ENCODE measurements around the gene FREY1.

The FREY1 gene

DNA sequence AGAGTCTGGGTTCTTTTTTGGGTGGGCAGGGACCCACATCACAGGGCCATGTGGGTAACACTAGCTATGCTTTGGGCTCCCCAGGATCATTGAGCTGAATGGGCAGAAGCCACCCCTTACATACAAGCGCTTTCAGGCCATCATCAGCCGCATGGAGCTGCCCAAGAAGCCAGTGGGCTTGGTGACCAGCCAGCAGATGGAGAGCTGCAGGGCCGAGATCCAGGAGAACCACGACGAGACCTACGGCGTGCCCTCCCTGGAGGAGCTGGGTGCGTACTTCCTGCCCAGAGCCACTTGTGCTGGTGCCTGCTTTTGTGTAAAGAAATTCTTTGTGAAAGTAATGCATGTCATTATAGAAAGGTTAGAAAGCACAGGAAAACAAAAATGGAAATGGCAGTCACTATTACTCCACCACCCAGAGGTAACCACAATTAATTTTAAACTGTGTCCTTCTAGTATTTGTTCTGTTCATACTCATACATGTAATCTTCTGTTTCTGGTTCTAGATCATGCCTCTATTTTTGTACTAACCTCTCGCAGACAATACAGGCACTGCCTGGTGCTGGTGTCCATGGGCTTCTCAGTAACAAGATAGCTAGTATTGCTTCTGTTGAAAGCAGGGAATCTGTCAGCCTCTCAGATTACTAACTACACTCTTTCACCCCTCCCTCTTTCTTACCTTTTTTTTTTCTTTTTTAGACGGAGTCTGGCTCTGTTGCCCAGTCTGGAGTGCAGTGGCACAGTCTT, 46.1 kb downstream of the FREY1 start:
- no peak for DNase-seq

GRCh38 chr11:45860348-45860747, 46.7 kb downstream of the FREY1 start:
- no peak for DNase-seq

DNA sequence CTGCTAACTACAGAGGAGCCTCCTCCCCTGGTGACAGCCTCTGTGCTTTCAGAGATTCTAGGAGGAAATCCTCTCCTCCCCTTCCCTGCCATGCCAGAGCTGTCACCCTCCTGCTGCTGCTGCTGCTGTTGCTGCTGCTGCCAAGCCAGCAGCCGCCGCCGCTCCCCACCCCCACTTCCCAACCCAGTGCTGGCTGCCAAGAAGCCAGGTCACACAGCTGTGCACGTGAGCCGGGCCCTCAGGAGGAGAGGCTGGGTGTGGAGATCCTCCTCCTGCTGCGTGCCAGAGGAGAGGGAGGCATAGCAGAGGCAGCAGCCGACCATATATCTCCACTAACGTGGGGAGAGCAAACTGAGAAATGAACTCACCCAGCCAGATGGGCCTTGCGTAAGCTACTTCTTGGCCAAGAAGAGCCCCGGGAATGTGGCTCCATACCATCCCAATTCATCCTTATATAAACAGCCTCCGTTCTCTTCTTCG, 47.4 kb downstream of the FREY1 start:
- DNase-seq = no peak

DNA sequence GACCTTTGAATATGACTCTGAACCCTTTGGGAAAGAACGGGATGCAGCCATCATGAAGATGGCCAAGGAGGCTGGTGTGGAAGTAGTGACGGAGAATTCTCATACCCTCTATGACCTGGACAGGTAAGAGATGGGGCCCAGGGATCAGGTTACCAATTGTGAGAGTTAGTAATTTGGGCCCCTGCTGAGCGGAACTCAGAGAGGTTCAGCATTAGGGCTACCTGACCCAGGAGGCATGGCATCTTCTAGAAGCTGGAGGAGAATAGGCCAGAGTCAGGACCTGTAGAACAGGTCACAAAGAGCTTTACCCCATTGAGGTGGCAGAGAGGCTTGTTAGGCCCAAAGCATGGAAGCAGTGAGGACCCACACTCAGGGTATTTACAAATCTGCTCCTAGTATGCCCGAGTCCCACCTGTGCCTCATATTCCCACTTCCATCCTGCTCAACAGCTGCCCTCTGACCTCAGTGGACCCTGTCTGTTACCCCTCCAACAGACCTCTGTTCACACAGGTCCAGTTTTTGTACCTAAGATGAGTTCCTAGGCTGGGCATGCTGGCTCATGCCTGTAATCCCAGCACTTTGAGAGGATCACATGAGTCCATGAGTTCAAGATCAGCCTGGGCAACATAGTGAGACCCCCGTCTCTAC, 48.2 kb downstream of the FREY1 start:
- DNase-seq = no peak

DNA sequence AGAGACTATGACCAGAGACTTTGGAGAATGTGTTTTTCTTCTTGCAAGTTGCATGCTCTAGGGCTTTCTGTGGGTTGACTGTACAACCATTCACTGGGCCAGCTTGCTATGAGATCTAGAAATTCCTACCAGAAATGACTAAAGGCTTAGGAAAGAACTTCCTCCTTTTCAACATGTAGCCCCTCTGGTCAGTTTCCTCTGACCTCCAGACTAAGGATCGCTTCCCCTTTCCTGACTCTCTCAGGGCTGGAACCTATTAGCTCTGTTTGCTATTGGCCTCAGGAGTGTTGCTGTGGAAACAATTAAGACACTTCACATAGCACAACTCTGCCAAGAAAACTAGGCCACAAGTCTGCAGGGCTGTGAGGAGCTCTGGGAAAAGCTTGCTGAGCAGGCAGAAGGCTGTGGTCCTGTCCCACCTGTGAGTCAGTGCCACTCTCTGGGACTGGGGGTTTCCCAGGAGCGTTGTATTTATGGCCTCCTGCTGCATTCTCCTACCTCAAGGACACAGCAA, 49.1 kb downstream of the FREY1 start:
- no peak for DNase-seq

Measured in KG1 (cell line).